ENCODE measurements around the gene EOGT.

GRCh38 chr3:68999605-69000004, 13.9 kb downstream of the EOGT start:
- TF ChIP-seq CTCF (IDR thresholded peaks at IDR 0.05) = no peak
- TF ChIP-seq POLR2AphosphoS5 (IDR thresholded peaks at IDR 0.05; ENCODE audit: insufficient read depth in 1 of 2, low read depth in 1 of 2) = no peak

Measured in vagina (tissue), 2 donors.